Measurements from ENCODE around the gene HLA-DPB1.
A peak's percentile ranks its signal among the peaks of the same experiment; 100 is the strongest.
"Not testable (repeated sequence)": the region's sequence is repeated elsewhere in the genome, so short reads cannot be mapped to it uniquely, and the experiment has no call there.

Gene HLA-DPB1

DNA sequence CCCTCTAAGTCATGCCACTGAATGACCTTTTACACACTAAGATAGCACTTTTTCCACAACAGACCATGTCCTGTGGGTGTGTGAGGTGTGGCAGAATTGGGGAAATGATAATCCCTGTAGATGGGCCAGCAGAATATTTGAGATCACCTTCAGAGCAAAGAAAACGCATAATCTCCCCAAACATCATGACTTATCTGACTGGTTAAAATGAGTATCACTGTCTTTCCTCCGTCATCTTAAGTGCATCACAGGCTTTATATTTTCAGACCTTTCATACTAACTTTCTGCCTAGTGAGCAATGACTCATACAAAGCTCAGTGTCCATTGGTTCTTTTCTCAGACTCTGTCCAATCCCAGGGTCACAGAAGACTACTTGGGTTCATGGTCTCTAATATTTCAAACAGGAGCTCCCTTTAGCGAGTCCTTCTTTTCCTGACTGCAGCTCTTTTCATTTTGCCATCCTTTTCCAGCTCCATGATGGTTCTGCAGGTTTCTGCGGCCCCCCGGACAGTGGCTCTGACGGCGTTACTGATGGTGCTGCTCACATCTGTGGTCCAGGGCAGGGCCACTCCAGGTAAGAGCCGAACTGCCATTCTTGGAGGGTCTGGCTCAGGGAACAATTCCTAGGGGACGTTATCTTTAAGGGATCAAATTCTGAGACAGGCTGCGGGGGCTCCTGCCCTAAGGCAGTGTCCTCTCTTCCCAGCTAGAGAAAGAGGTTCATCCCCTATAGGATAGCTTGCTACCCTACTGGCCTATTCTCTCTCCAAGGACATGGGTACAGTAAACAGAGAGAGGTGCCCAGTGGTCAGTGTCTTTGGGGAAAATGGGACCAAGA lies at the start of gene HLA-DPB1:
Gene HLA-DPB1, plus strand, starts transcription at position 423 of the 838 bp plus-strand sequence. Its CDS starts 52 bp downstream, at position 475.
- peak; percentile 58 for DNase-seq (ENCODE audit: low spot score)

DNA sequence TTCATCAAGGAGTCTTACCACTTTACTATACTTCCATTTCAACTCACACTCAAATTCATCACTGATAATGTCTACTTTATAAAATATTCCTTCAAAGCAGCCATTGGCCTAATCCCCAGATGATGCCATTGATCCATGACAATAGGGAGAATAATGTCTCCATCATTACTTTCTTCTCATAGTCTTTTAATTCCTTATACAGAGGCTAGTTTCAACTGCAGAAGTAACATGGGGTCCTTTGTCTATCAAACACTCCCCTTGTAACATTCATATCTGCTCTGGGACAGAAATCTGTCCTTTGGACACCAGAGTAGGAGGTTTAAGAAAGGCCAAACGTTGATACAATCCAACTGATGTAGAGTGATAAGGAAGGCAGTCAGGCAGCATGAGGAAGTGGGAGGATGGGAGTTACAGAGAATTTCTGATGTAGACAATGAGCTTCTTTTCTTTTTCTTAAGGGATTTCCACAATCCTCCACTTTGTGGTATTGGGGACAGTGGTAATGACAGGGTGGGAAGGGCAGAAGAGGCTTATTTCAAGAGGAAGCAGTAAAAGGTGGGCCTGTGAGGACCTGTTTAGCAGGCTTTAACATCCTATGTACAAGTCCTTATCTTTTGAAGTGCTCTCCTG lies 47.5 kb upstream of the HLA-DPB1 start:
- no peak for DNase-seq (ENCODE audit: low spot score)

DNA sequence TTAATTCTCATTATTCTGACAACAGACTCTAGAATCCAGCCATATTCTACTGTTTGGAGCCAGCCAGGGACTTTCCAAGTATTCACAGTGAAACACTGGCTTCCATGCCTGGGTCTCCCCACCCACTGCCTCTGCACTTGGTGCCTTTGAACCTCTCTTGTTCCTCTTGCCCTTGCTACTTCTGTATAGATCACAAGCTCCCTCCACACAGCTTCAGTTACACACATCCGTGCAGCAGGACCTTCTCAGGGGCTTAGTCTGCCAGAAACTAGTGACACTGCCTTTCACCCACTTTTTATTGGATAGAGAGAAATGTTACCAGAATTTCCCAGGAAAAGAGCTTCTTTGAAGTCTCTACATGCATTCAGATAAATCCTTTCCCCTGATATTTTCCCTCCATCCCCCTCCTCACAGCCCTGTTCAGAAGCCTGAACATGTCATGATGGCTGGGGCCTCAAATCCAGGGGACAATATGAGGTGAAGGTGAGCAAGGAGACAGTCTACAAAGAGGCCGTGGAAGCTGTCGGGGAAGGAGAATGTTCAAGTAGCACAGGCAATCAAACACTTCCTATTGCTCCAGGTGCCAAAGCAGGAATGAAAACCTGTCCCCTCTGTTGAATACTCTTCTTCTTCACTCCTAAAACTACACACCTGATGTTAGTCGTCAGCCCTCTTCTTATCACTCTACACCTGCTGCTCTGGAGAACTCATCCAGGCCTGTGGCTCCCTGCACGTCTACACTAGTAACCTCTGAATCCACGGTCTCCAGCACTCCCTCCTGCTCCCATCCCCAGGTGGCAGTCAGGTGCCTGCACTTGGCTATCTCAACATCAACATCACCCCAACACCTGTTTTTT lies 46.2 kb upstream of the HLA-DPB1 start:
- DNase-seq (ENCODE audit: low spot score), result no peak

GRCh38 chr6:33030245-33030644 lies 45.5 kb upstream of the HLA-DPB1 start:
- no peak for DNase-seq (ENCODE audit: low spot score)

DNA sequence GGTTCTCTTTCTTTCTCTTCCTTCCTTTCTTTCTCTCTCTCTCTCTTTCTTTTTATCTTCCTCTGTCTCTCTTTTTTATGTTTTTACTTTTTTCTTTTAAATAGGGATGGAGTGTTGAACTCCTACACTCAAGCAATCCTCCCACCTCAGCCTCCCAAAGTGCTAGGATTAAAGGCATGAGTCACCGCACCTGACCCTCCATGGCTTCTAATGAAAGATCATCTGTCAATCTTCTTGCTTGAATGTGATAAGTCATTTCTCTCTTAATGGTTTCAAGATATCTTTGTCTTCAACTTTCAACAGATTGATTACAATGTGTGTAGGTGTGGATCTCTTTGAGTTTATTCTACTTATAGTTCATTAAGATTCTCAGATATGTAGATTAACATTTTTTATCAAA lies 41.2 kb upstream of the HLA-DPB1 start:
- DNase-seq (ENCODE audit: low spot score), result no peak

- DNase-seq (ENCODE audit: low spot score), result no peak
Observed at GRCh38 chr6:33036535-33036934, 39.3 kb upstream of the HLA-DPB1 start.

DNA sequence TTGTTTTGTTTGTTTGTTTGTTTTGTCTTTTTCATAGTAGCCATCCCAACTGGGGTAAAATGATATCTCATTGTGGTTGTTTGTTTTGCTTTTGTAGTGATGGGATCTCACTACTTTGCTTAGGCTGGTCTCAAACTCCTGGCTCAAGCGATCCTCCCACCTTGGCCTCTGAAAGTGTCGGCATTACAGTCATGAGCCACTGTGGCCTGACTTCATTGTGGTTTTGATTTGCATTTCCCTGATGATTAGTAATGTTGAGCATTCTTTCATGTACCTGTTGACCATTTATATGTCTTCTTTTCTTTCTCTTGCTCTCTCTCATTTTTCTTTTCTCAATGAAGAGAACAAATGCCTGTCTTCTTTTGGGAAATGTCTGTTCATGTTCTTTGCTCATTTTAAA lies 35.6 kb upstream of the HLA-DPB1 start:
- no peak for DNase-seq (ENCODE audit: low spot score)

GRCh38 chr6:33049323-33050013 lies 26.3 kb upstream of the HLA-DPB1 start:
- no peak for DNase-seq (ENCODE audit: low spot score)

GRCh38 chr6:33050014-33050810 lies 25.6 kb upstream of the HLA-DPB1 start:
- DNase-seq (ENCODE audit: low spot score), result no peak

GRCh38 chr6:33052627-33053026 lies 23.2 kb upstream of the HLA-DPB1 start:
- no peak for DNase-seq (ENCODE audit: low spot score)

DNA sequence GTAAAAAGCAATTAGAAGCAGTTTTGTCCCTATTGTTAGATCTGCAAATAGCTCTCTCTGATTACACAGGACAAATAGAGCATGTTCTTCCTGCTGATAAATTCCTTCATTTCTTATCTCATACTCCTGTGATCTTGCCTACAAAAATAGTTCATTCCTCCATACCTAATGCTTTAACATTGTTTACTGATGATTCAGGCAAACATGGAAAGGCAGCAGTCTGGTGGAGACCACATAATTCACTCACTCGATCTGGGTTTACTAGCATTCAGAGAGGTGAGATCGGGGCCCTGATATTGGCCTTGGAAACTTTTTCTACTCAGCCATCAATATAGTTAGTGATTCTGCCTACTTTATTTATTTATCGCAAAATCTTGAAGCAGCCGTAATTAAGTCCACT lies 22.6 kb upstream of the HLA-DPB1 start:
- no peak for DNase-seq (ENCODE audit: low spot score)

DNA sequence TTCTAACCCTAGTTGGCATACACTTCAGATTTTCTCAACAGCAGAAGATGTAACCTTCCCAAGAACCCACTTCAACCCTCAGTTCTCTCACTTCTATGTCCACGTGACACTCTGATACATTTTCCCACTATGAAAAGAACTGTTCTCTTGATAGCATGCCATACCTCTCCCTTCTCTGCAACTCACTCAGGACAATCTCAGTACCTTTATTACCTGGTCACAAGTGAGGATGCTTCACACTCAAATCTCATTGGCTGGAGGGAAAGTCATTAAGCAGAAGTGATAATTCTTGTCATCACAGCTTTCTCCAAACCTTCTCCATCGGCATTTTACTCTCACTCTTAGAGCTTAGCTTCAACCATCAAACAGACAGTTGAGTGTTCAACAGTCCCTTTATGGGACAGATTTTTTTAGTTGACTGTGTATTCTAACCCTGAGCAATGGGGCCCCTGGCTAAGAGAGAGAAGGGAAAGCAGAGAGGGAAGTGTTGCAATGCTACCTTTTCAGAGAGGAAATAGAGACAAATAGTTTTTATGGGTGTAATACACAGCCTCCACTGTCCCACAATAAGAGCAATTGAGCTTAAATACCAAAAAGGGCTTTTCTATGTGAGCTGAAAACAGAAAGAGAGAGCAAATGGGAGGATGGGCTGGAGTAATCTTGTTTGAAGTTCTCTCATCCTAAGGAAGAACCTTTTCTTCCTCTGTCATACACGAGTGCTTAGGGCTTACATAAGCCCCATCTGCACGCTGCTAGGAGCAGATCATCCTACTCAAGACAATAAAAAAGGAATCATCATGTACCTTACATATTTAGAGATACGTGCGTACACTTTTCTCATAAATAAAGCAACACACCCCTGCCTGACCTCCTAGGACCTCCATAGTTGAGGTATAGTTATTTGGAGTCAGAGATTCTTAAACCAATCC lies 18.3 kb upstream of the HLA-DPB1 start:
- no peak for DNase-seq (ENCODE audit: low spot score)

DNA sequence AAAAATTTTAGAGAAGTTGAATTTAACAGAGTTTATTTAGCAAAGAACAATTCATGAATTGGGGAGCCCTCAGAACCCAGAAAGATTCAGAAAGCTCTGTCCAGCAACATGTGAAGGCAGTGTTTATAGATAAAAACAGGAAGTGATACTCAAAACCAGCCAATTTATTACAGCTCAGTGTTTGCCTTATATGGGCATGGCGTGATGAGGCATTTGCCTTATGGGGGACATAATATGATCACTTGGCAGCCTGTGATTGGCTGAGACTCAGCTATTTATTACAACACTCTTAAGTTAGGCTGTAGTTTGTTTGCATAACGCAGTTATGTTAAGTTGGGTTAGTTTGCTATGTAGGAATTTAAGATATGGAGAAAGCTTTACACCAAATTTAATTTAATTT lies 13.8 kb upstream of the HLA-DPB1 start:
- no peak for DNase-seq (ENCODE audit: low spot score)

DNA sequence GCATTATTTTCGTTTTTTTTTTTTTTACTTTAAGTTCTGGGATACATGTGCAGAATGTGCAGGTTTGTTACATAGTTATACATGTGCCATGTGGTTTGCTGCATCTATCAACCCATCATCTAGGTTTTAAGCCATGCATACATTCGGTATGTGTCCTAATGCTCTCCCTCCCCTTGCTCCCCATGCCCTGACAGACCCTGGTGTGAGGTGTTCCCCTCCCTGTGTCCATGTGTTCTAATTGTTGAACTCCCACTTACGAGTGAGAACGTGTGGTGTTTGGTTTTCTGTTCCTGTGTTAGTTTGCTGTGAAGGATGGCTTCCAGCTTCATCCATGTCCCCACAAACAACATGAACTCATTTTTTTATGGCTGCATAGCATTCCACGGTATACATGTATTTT lies 12.4 kb upstream of the HLA-DPB1 start:
- DNase-seq (ENCODE audit: low spot score), result not testable (repeated sequence)

- DNase-seq (ENCODE audit: low spot score), result no peak
Observed at GRCh38 chr6:33064723-33065122, 11.1 kb upstream of the HLA-DPB1 start.

- DNase-seq (ENCODE audit: low spot score), result no peak
Observed at GRCh38 chr6:33065312-33065711, 10.5 kb upstream of the HLA-DPB1 start.

- DNase-seq (ENCODE audit: low spot score), result no peak
Observed at GRCh38 chr6:33066917-33067521, 8.8 kb upstream of the HLA-DPB1 start.

GRCh38 chr6:33069021-33069738 lies 6.6 kb upstream of the HLA-DPB1 start:
- DNase-seq (ENCODE audit: low spot score), result no peak

DNA sequence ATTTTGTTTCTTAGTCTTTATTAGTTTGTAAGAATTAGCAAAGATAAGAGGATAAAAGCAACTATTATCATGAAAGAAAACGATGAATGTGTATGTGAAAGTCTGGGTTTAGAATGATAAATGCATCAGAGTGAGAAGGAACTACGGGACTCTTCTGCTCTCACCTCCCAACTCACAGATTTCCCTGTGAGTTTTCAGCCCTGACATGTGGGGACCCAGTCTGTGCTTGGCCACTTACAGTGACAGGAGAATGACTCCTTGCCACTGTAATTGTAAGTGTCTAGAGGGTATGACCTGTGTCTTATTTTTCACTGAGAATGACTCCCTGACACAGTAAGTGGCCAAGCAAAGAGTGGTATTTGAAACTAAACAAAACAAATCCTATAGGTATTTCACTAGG lies 4.9 kb upstream of the HLA-DPB1 start:
- no peak for DNase-seq (ENCODE audit: low spot score)

Measured in SW480 (cell line).